Measurements from ENCODE around the gene PRICKLE1. TPM values are rescaled to one million over a fixed set of nuclear protein-coding genes. Genes with fewer than 3 reads are reported as not detected.

The PRICKLE1 gene
- total and polyA plus RNA-seq, 2 of the 4 experiments (the other 2 are of a cell fraction): 21.3 to 21.7 TPM

DNA sequence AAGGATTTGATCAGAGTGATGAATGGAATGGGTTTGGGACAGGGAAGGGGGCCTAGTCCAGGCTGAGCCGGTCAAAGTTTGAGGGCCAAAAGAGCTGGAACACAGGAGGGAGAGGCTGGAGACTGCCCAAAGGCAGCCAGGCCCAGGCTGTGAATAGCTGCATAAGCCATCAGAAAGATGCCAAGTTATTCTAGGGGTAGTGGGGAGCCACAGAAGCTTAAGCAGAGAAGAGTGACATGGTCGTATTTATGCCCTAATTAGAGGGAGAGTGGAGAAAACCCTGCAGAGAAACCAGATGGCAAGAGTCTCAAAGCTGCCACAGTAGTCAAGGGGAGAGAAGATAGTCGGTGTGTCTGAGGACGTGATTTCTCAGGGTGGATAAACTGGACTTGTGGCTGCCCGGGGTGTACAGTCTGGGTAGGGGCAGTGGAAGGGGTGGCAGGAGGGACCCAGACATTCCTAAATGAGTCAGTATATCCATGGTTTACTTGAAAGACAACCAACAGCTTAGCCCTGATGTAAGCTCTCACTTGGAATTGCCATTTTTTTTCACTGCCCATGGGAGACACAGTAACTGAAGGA lies 99.2 kb downstream of the PRICKLE1 start:
- H2BK5ac ChIP-seq (ENCODE audit: low read depth, low read length, poor library complexity, severe bottlenecking): no peak overlapping the region
- no peak overlapping the region for H3K4me2 ChIP-seq (ENCODE audit: low read depth, low read length)
- no peak overlapping the region for H3K4me3 ChIP-seq (ENCODE audit: insufficient read depth, low read depth, low read length)
- peaks cover 3 to 6% of the 10 kb centered on the region in 2 experiments; a peak in 2 of 4 replicates for H3K79me1 ChIP-seq (ENCODE audit: low read depth in 1 of 2, low read length in 2 of 2)
- H3K56ac ChIP-seq (ENCODE audit: extremely low read depth, insufficient read depth, low read length): no peak overlapping the region
- H3K18ac ChIP-seq (ENCODE audit: low read depth, low read length): no peak overlapping the region
- BruUV-seq (replicated peaks): no TSS peak
- H3K36me3 ChIP-seq (ENCODE audit: control insufficient read depth, insufficient read depth, low read length): no peaks in the 10 kb centered on the region
- no peaks in the 10 kb centered on the region for H3K9me3 ChIP-seq (ENCODE audit: control insufficient read depth, insufficient read depth, low read length)
- no peaks in the 10 kb centered on the region for H3K27me3 ChIP-seq (ENCODE audit: control insufficient read depth, insufficient read depth, low read length)
- H3K14ac ChIP-seq (replicated peaks; ENCODE audit: low read depth, low read length): no peak overlapping the region
- DNase-seq (no peak), ATAC-seq (ENCODE audit: low read depth) (0 out of 2 replicates have a peak, but pooled peaks have one; percentile 14)
- H4K20me1 ChIP-seq (ENCODE audit: insufficient read depth, low read length): no peaks in the 10 kb centered on the region
- no peak for TF ChIP-seq CEBPB (IDR thresholded peaks at IDR 0.05; ENCODE audit: low read depth, low read length)
- no peak overlapping the region for H2BK120ac ChIP-seq (ENCODE audit: low read depth, low read length)
- WGBS, 2 experiments (ENCODE audit: extremely low coverage in 2 of 2, insufficient read length in 1 of 2): 60% methylated on average over 1 of the region's 5 CpGs; no CpG with 5 or more reads in 1 of the 2 experiments
- H3K4me1 ChIP-seq (ENCODE audit: control insufficient read depth, insufficient read depth, low read length): no peaks in the 10 kb centered on the region
- no peak overlapping the region for H3K9ac ChIP-seq (ENCODE audit: low read depth, low read length)
- H4K8ac ChIP-seq (ENCODE audit: low read depth in 2 of 2, low read length in 2 of 2): no peak overlapping the region
- peak overlapping the region; percentile 8; the same call in 1 of the 2 replicates for H2AK5ac ChIP-seq (ENCODE audit: low read depth, low read length)
- ChIA-PET CTCF (interaction anchor here (1.0 kb wide), 1 partner anchor 319 kb away, joined by 3 read pairs; no protein-coding TSS in a partner anchor), POLR2A (ENCODE audit: unreplicated experiment) (no interaction called here)
- no peaks in the 10 kb centered on the region for H3K9me1 ChIP-seq (ENCODE audit: insufficient read depth, low read length)
- no peak overlapping the region for H4K91ac ChIP-seq (ENCODE audit: insufficient read depth, low read depth, low read length)
- intact Hi-C loops (cut with micrococcal nuclease): no loop called here
- dilution Hi-C loops (cut with HindIII; ENCODE audit: low sequenced_read_pairs, unreplicated experiment): no loop called here
- no peak overlapping the region for H2AK9ac ChIP-seq (replicated peaks; ENCODE audit: low read depth, low read length, poor library complexity)
- H2BK15ac ChIP-seq (ENCODE audit: low read depth, low read length): no peak overlapping the region
- H2BK20ac ChIP-seq (ENCODE audit: low read depth, low read length): no peak overlapping the region
- H3K27ac ChIP-seq (ENCODE audit: insufficient read depth, low read length): no peak overlapping the region
- in situ Hi-C loops (cut with MboI; ENCODE audit: low sequenced_read_pairs): loop anchor here (5.0 kb wide), 1 partner anchor 77 kb away; no protein-coding TSS in a partner anchor
- no peak overlapping the region for H4K5ac ChIP-seq (ENCODE audit: low read depth, low read length)
- H2AFZ ChIP-seq (replicated peaks; ENCODE audit: low read length, poor library complexity): no peak overlapping the region
- 0 out of 2 replicates have a peak overlapping the region, but pooled peaks have one; percentile 5 for H3K4ac ChIP-seq (ENCODE audit: low read depth, low read length)
- H3K23ac ChIP-seq (ENCODE audit: low read depth, low read length): no peak overlapping the region
